Measurements from ENCODE around the gene ATP13A4. TPM values are rescaled to one million over a fixed set of nuclear protein-coding genes. Genes with fewer than 3 reads are reported as not detected.
A peak's percentile ranks its signal among the peaks of the same experiment; 100 is the strongest.

The ATP13A4 gene
- total RNA-seq, 1 donor from 2014 or later: 0.27 TPM

DNA sequence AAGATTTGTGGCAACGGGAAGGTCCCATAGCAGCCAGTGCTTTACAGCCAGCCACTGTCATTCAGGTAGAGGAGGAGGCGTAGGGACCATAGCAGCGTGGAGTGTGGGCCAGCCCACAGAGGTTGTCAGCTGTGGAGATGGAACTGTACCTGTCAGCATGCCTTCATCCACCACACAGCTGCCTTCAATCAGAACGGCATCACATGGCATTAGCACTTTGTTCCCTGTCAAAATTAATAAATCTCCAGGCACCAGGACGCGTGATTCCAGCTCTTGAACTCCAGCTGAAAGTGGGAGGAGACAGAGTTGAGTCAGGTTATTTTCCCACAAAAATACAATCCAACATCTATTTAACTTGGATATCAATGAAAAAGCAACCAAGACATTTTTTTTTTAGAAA is 84.0 kb downstream of the ATP13A4 start:
- Mint-ChIP-seq H3K36me3 (ENCODE audit: unreplicated experiment) (no peaks in the 10 kb centered on the region), H3K4me1 (ENCODE audit: unreplicated experiment) (no peaks in the 10 kb centered on the region), H3K4me3 (ENCODE audit: unreplicated experiment) (no peak overlapping the region), H3K27me3 (ENCODE audit: unreplicated experiment) (peaks cover 10% of the 10 kb centered on the region), H3K9me3 (ENCODE audit: unreplicated experiment) (no peaks in the 10 kb centered on the region), H3K27ac (ENCODE audit: unreplicated experiment) (no peak overlapping the region)
- no peak for DNase-seq (ENCODE audit: extremely low spot score, unreplicated experiment)
- TF ChIP-seq, protein P1, sequence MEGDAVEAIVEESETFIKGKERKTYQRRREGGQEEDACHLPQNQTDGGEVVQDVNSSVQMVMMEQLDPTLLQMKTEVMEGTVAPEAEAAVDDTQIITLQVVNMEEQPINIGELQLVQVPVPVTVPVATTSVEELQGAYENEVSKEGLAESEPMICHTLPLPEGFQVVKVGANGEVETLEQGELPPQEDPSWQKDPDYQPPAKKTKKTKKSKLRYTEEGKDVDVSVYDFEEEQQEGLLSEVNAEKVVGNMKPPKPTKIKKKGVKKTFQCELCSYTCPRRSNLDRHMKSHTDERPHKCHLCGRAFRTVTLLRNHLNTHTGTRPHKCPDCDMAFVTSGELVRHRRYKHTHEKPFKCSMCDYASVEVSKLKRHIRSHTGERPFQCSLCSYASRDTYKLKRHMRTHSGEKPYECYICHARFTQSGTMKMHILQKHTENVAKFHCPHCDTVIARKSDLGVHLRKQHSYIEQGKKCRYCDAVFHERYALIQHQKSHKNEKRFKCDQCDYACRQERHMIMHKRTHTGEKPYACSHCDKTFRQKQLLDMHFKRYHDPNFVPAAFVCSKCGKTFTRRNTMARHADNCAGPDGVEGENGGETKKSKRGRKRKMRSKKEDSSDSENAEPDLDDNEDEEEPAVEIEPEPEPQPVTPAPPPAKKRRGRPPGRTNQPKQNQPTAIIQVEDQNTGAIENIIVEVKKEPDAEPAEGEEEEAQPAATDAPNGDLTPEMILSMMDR (IDR thresholded peaks at IDR 0.05): no peak

DNA sequence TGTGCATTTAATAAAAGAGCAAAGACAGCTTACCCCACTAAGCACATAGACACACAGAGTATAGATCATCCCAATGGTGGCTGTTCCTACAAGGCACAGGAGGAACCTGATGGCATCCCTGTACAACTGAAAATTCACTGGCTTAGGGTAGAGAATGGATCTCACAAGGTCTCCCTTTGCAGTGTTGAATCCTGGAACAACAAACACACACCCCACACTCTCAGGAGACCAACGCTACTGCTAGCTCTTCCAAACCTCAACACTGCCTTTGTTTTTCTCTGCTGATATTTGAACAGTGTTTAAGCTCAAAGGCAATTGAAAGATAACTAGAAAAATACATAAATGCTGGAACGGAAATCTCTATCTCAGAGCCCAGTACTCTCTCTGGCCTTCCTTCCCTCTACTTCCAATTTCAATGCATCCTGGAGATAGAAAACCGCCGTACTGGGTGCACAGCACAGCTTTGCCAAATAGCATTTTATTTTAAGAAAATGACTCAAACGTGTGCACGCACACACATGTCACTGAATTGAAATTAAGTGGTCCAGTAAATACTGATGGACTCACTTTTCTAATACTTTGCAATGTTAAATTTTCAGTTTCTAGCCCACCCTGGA is 88.6 kb downstream of the ATP13A4 start:
- Mint-ChIP-seq H3K27me3 (ENCODE audit: unreplicated experiment) (peaks cover 12% of the 10 kb centered on the region), H3K4me3 (ENCODE audit: unreplicated experiment) (no peak overlapping the region), H3K9me3 (ENCODE audit: unreplicated experiment) (no peaks in the 10 kb centered on the region), H3K36me3 (ENCODE audit: unreplicated experiment) (no peaks in the 10 kb centered on the region), H3K27ac (ENCODE audit: unreplicated experiment) (no peak overlapping the region), H3K4me1 (ENCODE audit: unreplicated experiment) (no peaks in the 10 kb centered on the region)
- TF ChIP-seq, protein P1 (IDR thresholded peaks at IDR 0.05): no peak
- no peak for DNase-seq (ENCODE audit: extremely low spot score, unreplicated experiment)

DNA sequence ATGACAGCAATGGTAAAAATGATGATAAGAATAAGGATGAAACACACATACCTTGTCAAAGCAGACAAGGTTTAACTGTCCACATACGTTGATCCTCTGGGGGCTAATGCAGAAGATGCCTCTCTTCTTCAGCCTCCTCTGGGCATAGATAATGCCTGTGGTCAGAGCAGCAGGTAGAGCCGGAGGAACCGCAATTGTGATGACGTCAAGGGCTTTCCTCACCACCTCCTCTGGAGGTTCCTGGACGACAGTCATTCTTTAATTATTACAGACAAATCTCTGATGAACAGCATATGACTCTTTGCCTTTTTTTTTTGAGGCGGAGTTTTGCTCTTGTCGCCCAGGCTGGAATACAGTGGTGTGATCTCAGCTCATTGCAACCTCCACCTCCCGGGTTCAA is 89.8 kb downstream of the ATP13A4 start:
- Mint-ChIP-seq H3K27me3 (ENCODE audit: unreplicated experiment) (peaks cover 11% of the 10 kb centered on the region), H3K27ac (ENCODE audit: unreplicated experiment) (no peak overlapping the region), H3K4me3 (ENCODE audit: unreplicated experiment) (no peak overlapping the region), H3K9me3 (ENCODE audit: unreplicated experiment) (no peaks in the 10 kb centered on the region), H3K4me1 (ENCODE audit: unreplicated experiment) (no peaks in the 10 kb centered on the region), H3K36me3 (ENCODE audit: unreplicated experiment) (no peaks in the 10 kb centered on the region)
- no peak for DNase-seq (ENCODE audit: extremely low spot score, unreplicated experiment)
- TF ChIP-seq, protein P1 (IDR thresholded peaks at IDR 0.05): no peak

DNA sequence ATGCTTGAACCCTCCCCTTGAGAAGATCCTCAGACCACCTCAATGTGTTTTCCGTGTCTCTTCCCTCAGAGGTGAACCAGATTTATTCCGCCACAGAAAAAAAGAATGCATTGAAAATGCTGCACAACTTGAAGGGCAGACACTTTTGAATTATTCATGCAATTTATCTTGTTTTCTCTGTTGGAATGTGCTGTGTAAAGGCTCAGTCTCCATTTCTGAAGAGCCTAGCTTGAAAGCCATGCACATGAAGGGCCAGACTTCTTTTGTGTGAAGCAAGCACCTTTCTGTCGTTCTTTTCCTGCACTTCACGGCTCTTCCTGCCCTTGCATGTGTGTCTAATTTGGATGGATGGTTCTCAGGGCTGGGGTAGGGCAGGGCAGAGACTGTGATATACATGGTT is 97.2 kb downstream of the ATP13A4 start:
- H3K27me3 Mint-ChIP-seq (ENCODE audit: unreplicated experiment): peaks cover 9% of the 10 kb centered on the region
- no peaks in the 10 kb centered on the region for H3K4me1 Mint-ChIP-seq (ENCODE audit: unreplicated experiment)
- TF ChIP-seq, protein P1 (IDR thresholded peaks at IDR 0.05): no peak
- no peak overlapping the region for H3K27ac Mint-ChIP-seq (ENCODE audit: unreplicated experiment)
- H3K4me3 Mint-ChIP-seq (ENCODE audit: unreplicated experiment): no peak overlapping the region
- no peaks in the 10 kb centered on the region for H3K36me3 Mint-ChIP-seq (ENCODE audit: unreplicated experiment)
- no peaks in the 10 kb centered on the region for H3K9me3 Mint-ChIP-seq (ENCODE audit: unreplicated experiment)
- no peak for DNase-seq (ENCODE audit: extremely low spot score, unreplicated experiment)

DNA sequence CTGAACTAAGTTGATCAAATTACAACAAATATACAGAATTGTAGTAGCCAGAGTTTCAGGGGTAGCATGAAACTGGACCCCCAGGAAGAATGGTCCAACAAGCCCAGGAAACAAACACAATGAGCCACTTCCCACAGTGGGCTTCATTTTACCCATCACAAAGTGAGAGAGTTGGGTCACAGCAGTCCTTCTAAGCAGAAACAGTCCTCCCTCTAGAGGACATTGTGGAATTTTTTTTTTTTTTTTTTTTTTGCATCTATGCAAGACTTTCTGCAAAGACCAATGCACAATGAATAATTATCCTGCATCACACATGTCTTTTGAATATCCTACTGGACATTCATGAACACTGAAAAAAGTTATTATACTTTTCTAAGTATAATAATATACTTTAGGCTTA is 102.4 kb downstream of the ATP13A4 start:
- no peak for DNase-seq (ENCODE audit: extremely low spot score, unreplicated experiment)
- TF ChIP-seq, protein P1 (IDR thresholded peaks at IDR 0.05): peak; percentile 36
- H3K27ac Mint-ChIP-seq (ENCODE audit: unreplicated experiment): no peak overlapping the region
- H3K9me3 Mint-ChIP-seq (ENCODE audit: unreplicated experiment): no peaks in the 10 kb centered on the region
- H3K4me3 Mint-ChIP-seq (ENCODE audit: unreplicated experiment): no peak overlapping the region
- no peaks in the 10 kb centered on the region for H3K4me1 Mint-ChIP-seq (ENCODE audit: unreplicated experiment)
- H3K36me3 Mint-ChIP-seq (ENCODE audit: unreplicated experiment): no peaks in the 10 kb centered on the region
- peaks cover 4% of the 10 kb centered on the region for H3K27me3 Mint-ChIP-seq (ENCODE audit: unreplicated experiment)

Data from osteocyte (in vitro differentiated cells).